Ishikawa (cell line): Measurements from ENCODE around the gene TXNRD1.

Experiments
- CEBPB ChIP-seq: IDR thresholded peaks from 2 replicates; pipeline ENCODE4 v1.6.1; 2012
- CREB1 ChIP-seq: IDR thresholded peaks from 2 replicates; pipeline ENCODE4 v1.6.1; 2012; ENCODE audit warnings: low read depth
- EGR1 ChIP-seq: IDR thresholded peaks from 2 replicates; pipeline ENCODE4 v1.6.1; 2012
- EP300 ChIP-seq: IDR thresholded peaks from 2 replicates; pipeline ENCODE4 v1.6.1; 2012; ENCODE audit warnings: borderline replicate concordance
- FOXM1 ChIP-seq: IDR thresholded peaks from 2 replicates; pipeline ENCODE4 v1.6.1; 2012; ENCODE audit warnings: low read depth, borderline replicate concordance
- MAX ChIP-seq: IDR thresholded peaks from 2 replicates; pipeline ENCODE4 v1.6.1; 2012
- NFIC ChIP-seq: IDR thresholded peaks from 2 replicates; pipeline ENCODE4 v1.6.1; 2012
- RAD21 ChIP-seq: IDR thresholded peaks from 2 replicates; pipeline ENCODE4 v1.6.1; 2012; ENCODE audit warnings: low read depth
- REST ChIP-seq: IDR thresholded peaks from 2 replicates; pipeline ENCODE4 v1.6.1; 2012; ENCODE audit warnings: low read depth, mild to moderate bottlenecking
- TAF1 ChIP-seq: IDR thresholded peaks from 2 replicates; pipeline ENCODE4 v1.6.1; 2012; ENCODE audit warnings: low read depth, mild to moderate bottlenecking
- TCF12 ChIP-seq: IDR thresholded peaks from 2 replicates; pipeline ENCODE4 v1.6.1; 2012; ENCODE audit warnings: low read depth
- TEAD4 ChIP-seq: IDR thresholded peaks from 2 replicates; pipeline ENCODE4 v1.6.1; 2012
- YY1 ChIP-seq: IDR thresholded peaks from 2 replicates; pipeline ENCODE4 v1.6.1; 2012; ENCODE audit warnings: low read depth
- ZBTB7A ChIP-seq: IDR thresholded peaks from 2 replicates; pipeline ENCODE4 v1.6.1; 2012; ENCODE audit warnings: low read depth
- TF ChIP-seq, protein P1 (sequence below): IDR thresholded peaks from 2 replicates; pipeline ENCODE4 v1.6.1; 2012

Gene TXNRD1

DNA sequence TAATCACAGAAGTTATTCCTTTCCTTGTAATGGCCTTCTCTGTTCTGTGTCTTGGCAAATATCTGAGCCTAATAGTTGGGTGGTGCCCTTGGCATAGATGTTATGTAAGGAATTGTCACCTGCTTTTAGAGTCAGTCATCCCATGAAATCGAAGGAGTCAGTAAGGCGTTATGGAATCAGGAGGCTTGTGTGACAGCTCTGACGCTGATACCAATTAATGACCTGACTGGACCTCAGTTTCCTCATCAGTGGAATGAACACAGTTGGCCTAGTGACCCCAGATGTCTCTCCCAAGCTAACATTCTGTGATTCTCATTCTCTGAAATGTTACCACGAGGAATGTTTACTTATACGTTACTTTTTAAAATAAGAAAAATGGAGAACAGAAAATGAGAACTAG, 32.1 kb downstream of the TXNRD1 start:
- TF ChIP-seq EP300: no peak

DNA sequence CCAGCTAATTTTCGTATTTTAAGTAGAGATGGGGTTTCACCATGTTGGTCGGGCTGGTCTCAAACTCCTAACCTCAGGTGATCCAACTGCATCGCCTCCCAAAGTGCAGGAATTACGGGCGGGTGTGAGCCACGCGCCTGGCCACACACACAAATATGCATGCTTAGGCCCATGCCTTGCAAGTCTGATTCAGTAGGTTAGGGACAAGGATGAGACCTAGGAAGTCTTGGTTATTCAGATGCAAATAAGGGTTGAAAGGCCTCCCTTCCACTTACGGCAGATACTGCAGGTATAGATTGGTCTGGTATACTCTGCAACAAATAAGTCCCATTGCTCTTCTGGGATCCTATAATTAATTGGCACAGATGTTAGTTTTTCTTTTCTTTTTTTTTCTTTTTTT, 32.9 kb downstream of the TXNRD1 start:
- TF ChIP-seq CEBPB (no peak), REST (no peak), TCF12 (no peak), MAX (no peak), EGR1 (no peak), CREB1 (no peak), EP300 (no peak), FOXM1 (no peak), RAD21 (no peak), YY1 (no peak), TAF1 (no peak)
- TF ChIP-seq, protein P1, sequence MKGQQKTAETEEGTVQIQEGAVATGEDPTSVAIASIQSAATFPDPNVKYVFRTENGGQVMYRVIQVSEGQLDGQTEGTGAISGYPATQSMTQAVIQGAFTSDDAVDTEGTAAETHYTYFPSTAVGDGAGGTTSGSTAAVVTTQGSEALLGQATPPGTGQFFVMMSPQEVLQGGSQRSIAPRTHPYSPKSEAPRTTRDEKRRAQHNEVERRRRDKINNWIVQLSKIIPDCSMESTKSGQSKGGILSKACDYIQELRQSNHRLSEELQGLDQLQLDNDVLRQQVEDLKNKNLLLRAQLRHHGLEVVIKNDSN: no peak

DNA sequence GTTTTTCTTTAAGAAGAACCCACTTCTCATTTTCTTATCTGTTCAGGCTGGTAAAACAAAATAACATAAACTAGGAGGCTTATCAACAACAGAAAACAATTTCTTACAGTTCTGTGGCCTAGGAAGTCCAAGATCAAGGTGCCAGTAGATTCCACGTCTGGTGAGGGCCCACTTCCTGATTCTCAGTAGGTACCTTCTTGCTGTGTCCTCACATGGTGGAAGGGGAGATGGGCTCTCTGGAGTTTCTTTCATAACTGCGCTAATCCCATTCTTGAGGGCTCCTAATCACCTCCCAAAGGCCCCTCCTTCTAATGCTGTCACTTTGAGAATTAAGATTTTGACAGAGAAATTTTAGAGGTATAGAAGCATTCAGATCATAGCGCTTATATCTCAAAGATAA, 33.4 kb downstream of the TXNRD1 start:
- TF ChIP-seq EP300 (no peak), NFIC (no peak), FOXM1 (no peak), TCF12 (no peak), MAX (no peak), RAD21 (no peak), ZBTB7A (no peak), TAF1 (no peak), EGR1 (no peak), REST (no peak), YY1 (no peak), TEAD4 (no peak), CEBPB (no peak), CREB1 (no peak)
- TF ChIP-seq, protein P1: no peak

DNA sequence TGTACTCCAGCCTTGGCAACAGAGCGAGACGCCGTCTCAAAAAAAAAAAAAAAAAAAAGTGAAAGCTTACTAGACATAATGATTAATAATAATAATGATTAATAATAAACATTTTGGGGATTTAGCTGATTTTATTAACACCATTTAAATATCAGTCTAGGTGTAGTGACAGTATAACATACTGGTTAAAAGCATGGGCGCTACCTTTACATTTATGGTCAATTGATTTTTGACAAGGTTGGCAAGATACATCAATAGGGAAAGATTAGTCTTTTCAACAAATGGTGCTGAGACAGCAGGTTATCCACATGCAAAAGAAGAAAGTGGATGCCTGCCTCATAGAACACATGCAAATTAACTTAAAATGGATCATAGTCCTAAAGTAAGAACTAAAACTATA, 34.3 kb downstream of the TXNRD1 start:
- TF ChIP-seq CREB1 (no peak), REST (no peak), RAD21 (no peak), TAF1 (no peak), TCF12 (no peak), TEAD4 (no peak), CEBPB (no peak), ZBTB7A (no peak), EP300 (no peak), NFIC (no peak), FOXM1 (no peak), EGR1 (no peak), YY1 (no peak), MAX (no peak)
- TF ChIP-seq, protein P1: no peak
